HG03558 (cell line): ENCODE data around the gene TRIO.

Experiments
- ATAC-seq: cut with Tn5 transposase; IDR thresholded peaks from one replicate; pipeline ENCODE4 v1.9.1; 2021; ENCODE audit warnings: moderate number of reproducible peaks; ENCODE audit not compliant: unreplicated experiment; ENCODE audit errors: extremely low read depth

TRIO gene

GRCh38 chr5:14455814-14456321 lies 312.7 kb downstream of the TRIO start:
- ATAC-seq: no peak

GRCh38 chr5:14457476-14457875 lies 314.3 kb downstream of the TRIO start:
- ATAC-seq: no peak

DNA sequence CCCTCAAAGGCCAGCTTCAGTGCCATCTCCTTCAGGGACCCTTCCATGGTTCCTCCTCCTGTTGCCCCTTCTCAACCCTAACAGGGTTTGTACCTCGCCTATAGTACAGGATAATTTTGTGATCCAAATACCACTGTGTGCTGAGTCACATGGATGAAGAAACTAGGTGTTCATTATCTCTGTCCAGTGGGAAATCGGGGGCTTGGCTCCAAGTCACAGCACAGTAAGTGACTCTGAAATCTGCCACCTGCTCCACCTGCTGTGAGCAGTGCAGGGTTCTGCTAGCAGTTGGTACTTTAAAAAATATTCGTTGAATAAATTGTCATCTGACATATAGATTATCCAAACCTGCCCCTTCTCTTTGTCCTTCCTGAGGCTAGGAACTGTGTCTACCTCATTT lies 315.3 kb downstream of the TRIO start:
- ATAC-seq: no peak

DNA sequence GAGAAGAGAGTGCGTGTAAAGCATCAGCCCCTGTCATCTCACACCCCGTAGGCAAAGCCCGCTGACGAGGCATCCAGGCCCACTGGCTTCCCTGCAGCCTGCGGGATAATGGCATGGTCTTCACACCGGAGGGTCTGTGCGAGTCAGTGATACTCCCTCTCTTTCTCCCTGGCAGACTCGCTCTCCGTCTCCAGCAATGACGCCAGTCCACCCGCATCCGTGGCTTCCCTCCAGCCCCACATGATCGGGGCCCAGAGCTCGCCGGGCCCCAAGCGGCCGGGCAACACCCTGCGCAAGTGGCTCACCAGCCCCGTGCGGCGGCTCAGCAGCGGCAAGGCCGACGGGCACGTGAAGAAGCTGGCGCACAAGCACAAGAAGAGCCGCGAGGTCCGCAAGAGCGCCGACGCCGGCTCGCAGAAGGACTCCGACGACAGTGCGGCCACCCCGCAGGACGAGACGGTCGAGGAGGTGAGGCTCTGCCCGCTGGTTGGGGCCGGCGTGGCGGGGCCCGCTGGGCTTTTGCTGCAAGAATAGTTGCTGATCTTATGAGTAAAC lies 317.8 kb downstream of the TRIO start:
- ATAC-seq: no peak

DNA sequence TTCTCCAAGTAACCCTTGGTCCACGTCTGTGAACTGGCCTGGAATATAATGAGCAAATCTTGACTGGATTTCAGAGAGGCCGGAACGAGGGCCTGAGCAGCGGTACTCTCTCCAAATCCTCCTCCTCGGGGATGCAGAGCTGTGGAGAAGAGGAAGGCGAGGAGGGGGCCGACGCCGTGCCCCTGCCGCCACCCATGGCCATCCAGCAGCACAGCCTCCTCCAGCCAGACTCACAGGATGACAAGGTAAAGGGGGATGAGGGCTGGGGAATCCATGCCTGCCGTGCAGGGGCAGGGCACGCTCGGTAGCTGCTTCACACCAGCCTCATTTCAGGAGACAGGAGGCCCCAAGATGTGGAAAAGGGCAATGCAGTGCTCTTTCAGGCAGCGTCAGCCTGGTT lies 319.5 kb downstream of the TRIO start:
- ATAC-seq: no peak

DNA sequence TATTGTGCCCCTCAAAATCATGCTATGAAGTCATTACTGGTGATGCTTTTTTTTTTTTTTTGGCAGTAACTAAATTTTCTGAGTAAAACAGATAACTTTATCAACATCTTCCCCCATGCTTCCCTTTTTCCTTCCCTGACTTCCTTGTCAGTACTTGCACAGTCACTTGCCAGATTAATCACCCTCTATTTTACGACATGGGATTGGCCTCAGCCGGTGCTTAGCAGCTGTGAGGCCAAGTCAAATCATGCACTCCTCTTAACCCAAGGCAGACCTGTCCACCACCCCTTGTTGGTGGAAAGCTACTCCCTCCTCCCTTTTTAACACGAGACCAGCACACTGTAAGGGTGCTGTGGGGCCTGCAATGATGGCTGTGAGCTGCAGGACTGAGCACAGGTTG lies 320.5 kb downstream of the TRIO start:
- no peak for ATAC-seq

GRCh38 chr5:14464096-14464495 lies 321.0 kb downstream of the TRIO start:
- no peak for ATAC-seq

- no peak for ATAC-seq
Observed at GRCh38 chr5:14464671-14465070, 321.5 kb downstream of the TRIO start.

DNA sequence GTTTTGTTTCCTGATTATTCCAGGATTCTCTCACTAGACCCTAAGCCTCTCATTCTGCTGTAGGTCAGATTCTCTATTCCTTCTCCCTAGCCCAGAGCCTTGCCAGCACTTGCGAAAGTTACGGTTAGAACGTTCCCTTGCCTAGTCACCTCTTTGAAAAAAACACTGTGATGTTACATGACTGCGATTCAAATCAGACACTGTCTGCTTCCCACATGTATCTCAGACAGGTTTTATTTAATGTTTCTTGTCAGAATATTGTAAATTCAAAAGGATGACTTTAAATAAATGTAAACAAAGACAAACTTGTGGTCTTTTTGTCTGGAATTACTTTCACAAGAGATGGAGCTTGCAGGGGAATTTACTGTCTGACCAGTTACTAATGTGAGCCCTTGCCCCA lies 322.0 kb downstream of the TRIO start:
- no peak for ATAC-seq

DNA sequence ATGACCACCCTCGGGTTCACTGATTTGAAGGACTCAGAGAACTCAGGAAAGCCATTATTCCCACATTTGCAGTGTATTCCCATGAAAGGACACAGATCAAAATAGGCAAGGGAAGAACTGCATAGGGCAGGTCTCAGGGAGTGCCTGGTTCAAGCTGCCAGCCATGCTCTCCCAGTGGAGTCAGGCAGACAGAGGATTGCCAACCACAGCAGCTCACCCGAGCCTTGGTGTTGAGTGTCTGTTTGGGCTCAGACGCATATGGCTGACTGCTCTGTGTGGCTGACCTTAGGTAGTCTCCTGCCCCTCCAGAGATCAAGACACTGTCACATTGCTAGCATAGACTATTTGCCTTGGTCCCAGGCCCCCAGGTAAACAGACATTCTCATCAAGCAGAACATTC lies 322.6 kb downstream of the TRIO start:
- ATAC-seq: no peak

- ATAC-seq: no peak
Observed at GRCh38 chr5:14467251-14467650, 324.1 kb downstream of the TRIO start.

DNA sequence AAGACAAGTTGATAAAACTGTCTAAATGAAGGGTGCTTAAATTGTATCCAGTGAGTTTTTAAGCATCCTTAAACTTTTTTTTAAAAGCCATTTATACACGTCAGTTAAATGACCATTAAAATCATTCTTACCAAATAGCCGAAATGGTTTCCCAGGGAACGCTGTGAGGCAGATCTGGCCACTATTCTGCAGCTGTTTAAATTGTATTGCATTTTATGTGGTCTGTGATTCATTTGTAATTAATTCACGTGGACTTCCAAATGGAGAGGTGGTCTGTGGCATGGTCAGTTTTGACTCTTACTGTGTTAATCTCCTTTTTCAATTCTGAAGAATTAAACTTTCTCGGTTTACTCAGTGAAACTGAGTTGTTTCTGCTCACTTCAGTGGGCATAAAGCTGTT lies 324.7 kb downstream of the TRIO start:
- no peak for ATAC-seq

DNA sequence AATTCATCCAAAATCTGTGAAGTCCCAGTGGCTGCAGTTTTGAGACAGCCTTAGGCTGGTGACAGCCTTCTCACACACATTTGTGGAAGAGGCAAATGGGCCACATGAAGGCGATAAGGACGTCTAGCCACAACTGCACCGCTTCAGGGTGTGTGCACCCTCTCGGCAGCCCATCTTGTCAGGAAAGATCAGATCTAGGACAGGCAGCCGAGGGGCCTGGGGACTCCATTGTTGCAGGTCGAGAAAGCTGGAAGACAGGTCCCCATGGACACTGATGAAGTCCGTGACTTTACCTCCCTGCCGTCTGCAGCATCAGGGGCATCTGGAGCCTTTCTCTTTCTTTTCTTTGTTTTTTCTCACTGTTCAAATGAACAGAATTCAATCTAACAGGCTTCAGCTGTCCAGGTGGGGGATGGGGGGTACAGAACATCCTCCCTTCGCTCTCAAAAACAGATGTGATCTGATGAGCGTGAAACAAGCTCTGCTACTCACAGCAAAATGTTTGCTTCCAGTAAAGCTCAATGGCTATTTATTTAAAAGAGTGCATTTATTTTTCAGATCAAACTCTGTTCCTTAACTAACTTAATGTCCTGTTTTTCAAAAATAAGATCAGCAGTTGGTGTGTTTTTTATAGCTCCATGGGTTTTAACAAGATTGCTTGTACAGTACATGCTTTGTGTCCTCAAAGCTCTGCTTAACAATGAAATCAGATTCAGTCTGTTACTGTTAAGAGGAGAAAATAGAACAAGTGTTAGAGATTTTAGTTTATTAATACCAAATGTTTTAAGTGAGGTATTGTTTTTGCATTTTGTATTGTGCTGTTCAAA lies 326.6 kb downstream of the TRIO start:
- no peak for ATAC-seq

- ATAC-seq: no peak
Observed at GRCh38 chr5:14471507-14471906, 328.4 kb downstream of the TRIO start.

DNA sequence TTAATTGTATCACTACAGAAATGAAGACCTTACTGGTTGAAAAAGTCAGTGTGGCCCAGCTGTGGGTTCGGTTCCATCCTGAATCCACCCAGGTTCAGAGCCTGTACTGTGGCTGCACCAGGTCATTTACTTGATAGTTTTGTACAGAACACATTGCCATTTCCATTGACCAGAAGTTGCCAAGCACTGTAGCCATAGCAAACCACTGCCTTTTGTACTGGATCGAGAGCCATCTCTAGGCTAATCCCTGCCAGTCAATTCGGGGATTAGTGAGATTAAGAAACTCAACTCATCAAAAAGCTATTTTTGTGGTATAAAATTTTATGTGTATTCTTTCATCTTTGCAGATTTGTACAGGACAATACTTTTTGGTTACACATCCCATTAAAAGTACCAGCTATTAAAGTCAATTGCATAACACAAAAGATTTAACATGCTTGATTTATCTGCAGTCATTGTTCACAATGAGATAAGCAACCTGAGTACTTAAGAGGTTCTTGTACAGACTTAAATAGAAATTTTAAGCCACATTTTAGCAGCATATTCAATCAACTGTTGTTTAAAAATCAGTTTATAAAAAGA lies 329.9 kb downstream of the TRIO start:
- ATAC-seq: no peak

DNA sequence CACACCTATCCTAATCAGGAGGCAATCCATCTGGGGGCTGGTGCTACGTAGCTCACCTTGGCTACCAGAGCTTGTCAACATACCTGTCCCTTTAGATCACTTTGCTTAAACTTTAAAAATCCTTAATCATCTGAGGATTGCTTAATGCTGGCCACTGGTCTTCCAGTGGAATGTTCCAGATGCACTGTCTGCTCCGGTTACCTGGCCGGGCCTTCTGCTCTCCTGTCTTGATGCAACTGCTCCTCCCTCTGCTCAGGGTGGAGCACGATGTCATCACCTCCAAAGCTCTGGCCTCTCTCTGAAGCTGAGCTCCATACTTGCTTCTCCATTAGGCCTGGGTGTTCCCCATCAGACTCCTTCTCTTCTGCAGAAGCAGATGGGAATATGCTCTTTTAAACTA lies 331.9 kb downstream of the TRIO start:
- ATAC-seq: no peak

DNA sequence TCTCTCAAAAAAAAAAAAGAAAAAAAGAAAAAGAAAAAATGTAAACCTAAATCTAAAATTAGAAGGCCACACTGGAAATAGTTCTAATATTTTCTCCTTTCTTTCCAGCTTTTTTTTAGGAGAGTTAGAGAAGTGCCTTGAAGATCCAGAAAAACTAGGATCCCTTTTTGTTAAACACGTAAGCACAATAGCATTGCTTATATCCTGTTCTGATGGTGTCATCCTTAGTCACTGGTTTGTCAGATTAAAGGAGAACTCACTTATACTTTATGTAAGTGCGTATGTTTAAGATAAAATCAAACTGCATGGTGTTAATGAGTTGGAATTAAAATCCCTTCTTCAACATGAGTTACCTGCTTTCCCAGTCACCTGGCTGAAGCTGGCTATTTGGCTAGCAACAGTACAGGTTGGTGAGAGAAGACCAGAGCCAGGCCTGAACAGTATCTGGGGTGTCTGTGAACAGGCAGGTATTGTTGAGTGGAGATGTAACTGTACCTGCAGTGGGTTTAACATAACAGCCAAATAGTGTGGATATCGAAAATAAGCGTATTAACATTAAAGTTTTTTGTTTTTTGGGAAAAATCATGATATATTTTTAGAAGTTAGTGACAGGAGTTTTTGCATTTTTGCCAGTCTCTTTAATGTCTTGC lies 333.8 kb downstream of the TRIO start:
- no peak for ATAC-seq

- ATAC-seq: no peak
Observed at GRCh38 chr5:14479143-14479696, 336.1 kb downstream of the TRIO start.

DNA sequence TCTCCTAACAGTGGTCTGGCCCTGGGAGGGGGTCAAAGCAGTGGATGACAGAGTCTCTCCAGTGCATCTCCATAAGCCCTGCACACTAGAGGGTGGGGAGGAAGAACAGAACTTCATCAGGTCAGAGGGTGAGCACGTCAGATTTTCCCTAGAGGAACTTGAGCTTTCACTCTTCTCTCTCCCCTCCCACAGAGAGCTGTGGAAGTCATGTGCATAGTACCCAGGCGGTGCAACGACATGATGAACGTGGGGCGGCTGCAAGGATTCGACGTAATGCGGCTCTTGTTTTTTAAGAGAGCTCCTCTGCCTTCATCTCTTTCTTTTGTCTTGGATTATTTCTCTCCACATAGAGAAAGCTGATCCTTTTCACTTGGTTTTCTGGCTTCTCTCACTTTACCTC lies 338.2 kb downstream of the TRIO start:
- no peak for ATAC-seq

GRCh38 chr5:14482085-14482484 lies 338.9 kb downstream of the TRIO start:
- no peak for ATAC-seq
